Small intestine (tissue), 7 donors: Measurements from ENCODE around the gene CD47. TPM values are rescaled to one million over a fixed set of nuclear protein-coding genes. Genes with fewer than 3 reads are reported as not detected.

Source experiments
- DNase-seq, 2 donors: peaks; one replicate each; pipeline versions ENCODE4 v3.0.0 to v3.0.0-alpha.2; 2013
- FAIRE-seq: peaks from 2 replicates; lab custom pipeline; 2012; peaks lifted over from hg19 to GRCh38; lab: Jason Lieb, UNC
- H3K27ac ChIP-seq, 3 donors: one replicate each; pipeline ENCODE4 v1.5.1; 2013; ENCODE audit warnings: low read length in 2 of 3, mild to moderate bottlenecking in 2 of 3, control low read depth in 1 of 3, inconsistent platforms in 1 of 3, low read depth in 1 of 3, moderate library complexity in 1 of 3
- H3K27me3 ChIP-seq, 3 donors: one replicate each; pipeline ENCODE4 v1.6.1; 2013; ENCODE audit warnings: low read length in 3 of 3, inconsistent platforms in 1 of 3; ENCODE audit not compliant: control insufficient read depth in 3 of 3, insufficient read depth in 3 of 3
- H3K36me3 ChIP-seq, 3 donors: one replicate each; pipeline ENCODE4 v1.6.1; 2013; ENCODE audit warnings: low read length in 3 of 3, inconsistent platforms in 1 of 3, low read depth in 1 of 3, mild to moderate bottlenecking in 1 of 3, moderate library complexity in 1 of 3; ENCODE audit not compliant: control insufficient read depth in 3 of 3, insufficient read depth in 2 of 3
- H3K4me1 ChIP-seq, 3 donors: one replicate each; pipeline ENCODE4 v1.6.1; 2013; ENCODE audit warnings: low read length in 2 of 3, inconsistent platforms in 1 of 3, low read depth in 1 of 3, mild to moderate bottlenecking in 1 of 3, moderate library complexity in 1 of 3; ENCODE audit not compliant: control insufficient read depth in 3 of 3, insufficient read depth in 2 of 3
- H3K4me3 ChIP-seq, 3 donors: one replicate each; pipeline ENCODE4 v1.5.1; 2013; ENCODE audit warnings: low read length in 3 of 3, control low read depth in 1 of 3, inconsistent platforms in 1 of 3, low read depth in 1 of 3, mild to moderate bottlenecking in 1 of 3, moderate library complexity in 1 of 3
- H3K9me3 ChIP-seq, 2 donors: one replicate each; pipeline ENCODE4 v1.6.1; 2013; ENCODE audit warnings: low read depth in 1 of 2, low read length in 1 of 2; ENCODE audit not compliant: control insufficient read depth in 2 of 2, insufficient read depth in 1 of 2
- WGBS, 3 donors: extraction: QIAGEN DNeasy Blood & Tissue Kit; methylation state at CpG; one replicate each; pipeline ENCODE4 v1.1.7; 2013; 5-methylcytosine and 5-hydroxymethylcytosine counted together
- polyA plus RNA-seq, 4 donors: library from polyadenylated mRNA; stranded (reverse) in 3 of 4; unstranded in 1 of 4; fragments of 200-250 nt in 3 of 4; fragments of 120-200 nt in 1 of 4; gene quantifications; one replicate each; pipeline versions ENCODE4 v1.2.1 to v1.2.3, GENCODE V29; 2013
- donor health status: healthy with polysubstance abuse.
- donor health status: control.
- donor health status: control.
- donor health status: Bipolar disorder and iron deficiency.
- donor health status: healthy.

CD47 gene
- polyA plus RNA-seq, 4 donors = 18.9 to 68.2 (median 48.2) TPM

GRCh38 chr3:108044699-108045098, 46.1 kb downstream of the CD47 start:
- Histone ChIP-seq H3K36me3 (peaks cover 0 to 8% (median 7%) of the 10 kb centered on the region in 3 donors), H3K4me1 (no peaks in the 10 kb centered on the region), H3K27ac (no peak overlapping the region), H3K9me3 (no peaks in the 10 kb centered on the region), H3K27me3 (no peaks in the 10 kb centered on the region), H3K4me3 (no peak overlapping the region)
- DNase-seq = no peak
- no peak for FAIRE-seq

GRCh38 chr3:108042300-108042699, 48.5 kb downstream of the CD47 start:
- peaks cover 0 to 11% (median 5%) of the 10 kb centered on the region in 3 donors for H3K36me3 ChIP-seq
- no peaks in the 10 kb centered on the region for H3K9me3 ChIP-seq
- no peak for DNase-seq
- H3K4me1 ChIP-seq = no peaks in the 10 kb centered on the region
- FAIRE-seq = no peak
- WGBS, 3 donors = 85 to 94% (median 89%) methylated on average over 8 of the region's 8 CpGs
- H3K27ac ChIP-seq = no peak overlapping the region
- H3K4me3 ChIP-seq = no peak overlapping the region
- H3K27me3 ChIP-seq = no peaks in the 10 kb centered on the region

GRCh38 chr3:108041253-108041652, 49.6 kb downstream of the CD47 start:
- DNase-seq (no peak), FAIRE-seq (no peak)
- H3K27me3 ChIP-seq = no peaks in the 10 kb centered on the region
- no peaks in the 10 kb centered on the region for H3K4me1 ChIP-seq
- no peak overlapping the region for H3K4me3 ChIP-seq
- no peak overlapping the region for H3K27ac ChIP-seq
- H3K9me3 ChIP-seq = no peaks in the 10 kb centered on the region
- H3K36me3 ChIP-seq = peaks cover 0 to 11% (median 3%) of the 10 kb centered on the region in 3 donors
- WGBS, 3 donors = 80 to 97% (median 93%) methylated on average over 1 of the region's 1 CpG

- DNase-seq = no peak
- WGBS, 3 donors = 79 to 93% (median 86%) methylated on average over 3 of the region's 3 CpGs
- Histone ChIP-seq H3K36me3 (peaks cover 0 to 11% (median 0%) of the 10 kb centered on the region in 3 donors), H3K4me1 (no peaks in the 10 kb centered on the region), H3K27ac (no peak overlapping the region), H3K4me3 (no peak overlapping the region), H3K27me3 (no peaks in the 10 kb centered on the region), H3K9me3 (no peaks in the 10 kb centered on the region)
- no peak for FAIRE-seq
Observed at GRCh38 chr3:108037770-108038169, 53.1 kb downstream of the CD47 start.

GRCh38 chr3:108036984-108037741, 53.7 kb downstream of the CD47 start:
- FAIRE-seq (no peak), DNase-seq (peak in 1 of 2 donors; percentile 8)
- Histone ChIP-seq H3K27me3 (no peaks in the 10 kb centered on the region), H3K4me1 (no peaks in the 10 kb centered on the region), H3K9me3 (no peaks in the 10 kb centered on the region), H3K36me3 (peaks cover 0 to 7% (median 0%) of the 10 kb centered on the region in 3 donors), H3K27ac (peak overlapping the region in 1 of 3 donors; percentile 19), H3K4me3 (no peak overlapping the region)
- 76 to 94% (median 87%) methylated on average over 12 of the region's 12 CpGs for WGBS, 3 donors

GRCh38 chr3:108036401-108036800, 54.4 kb downstream of the CD47 start:
- DNase-seq (no peak), FAIRE-seq (no peak)
- WGBS, 3 donors = 92 to 97% (median 94%) methylated on average over 1 of the region's 1 CpG

GRCh38 chr3:108035751-108036150, 55.1 kb downstream of the CD47 start:
- Histone ChIP-seq H3K36me3 (peaks cover 0 to 6% (median 0%) of the 10 kb centered on the region in 3 donors), H3K27ac (no peak overlapping the region), H3K4me3 (no peak overlapping the region), H3K9me3 (no peaks in the 10 kb centered on the region), H3K4me1 (no peaks in the 10 kb centered on the region), H3K27me3 (no peaks in the 10 kb centered on the region)
- no peak for DNase-seq
- no peak for FAIRE-seq
- WGBS, 3 donors = 71 to 88% (median 75%) methylated on average over 4 of the region's 4 CpGs

More at GRCh38 chr3:108036401-108036800, 54.4 kb downstream of the CD47 start:
- H3K27ac ChIP-seq = no peak overlapping the region
- H3K9me3 ChIP-seq = no peaks in the 10 kb centered on the region
- H3K4me3 ChIP-seq = no peak overlapping the region
- H3K4me1 ChIP-seq = no peaks in the 10 kb centered on the region
- H3K36me3 ChIP-seq = peaks cover 0 to 7% (median 0%) of the 10 kb centered on the region in 3 donors
- H3K27me3 ChIP-seq = no peaks in the 10 kb centered on the region

GRCh38 chr3:108031895-108032294, 58.9 kb downstream of the CD47 start:
- no peak for FAIRE-seq

More at GRCh38 chr3:108031895-108032294, 58.9 kb downstream of the CD47 start:
- Histone ChIP-seq H3K4me3 (no peak overlapping the region), H3K36me3 (no peaks in the 10 kb centered on the region), H3K27me3 (no peaks in the 10 kb centered on the region), H3K9me3 (no peaks in the 10 kb centered on the region), H3K4me1 (no peaks in the 10 kb centered on the region), H3K27ac (no peak overlapping the region)
- no peak for DNase-seq
- WGBS, 3 donors = 82 to 91% (median 83%) methylated on average over 2 of the region's 2 CpGs
